Stimulated activated CD4-positive, alpha-beta T cell treated with anti-CD3 and anti-CD28 coated beads, Interleukin-2, amount 100 ng/mL, for 24 hours (primary cell): ENCODE measurements around the gene TMEM92.

ENCODE experiments used
- DNase-seq, 2 donors: peaks; one replicate each; pipeline ENCODE4 v3.0.0-alpha.2; 2020

TMEM92 gene

GRCh38 chr17:50274142-50274896, at the start of gene TMEM92:
Gene TMEM92 (plus strand): TSS chr17:50274466. CDS start chr17:50274502, 36 bp downstream.
- peak in 1 of 2 donors; percentile 31 for DNase-seq

- no peak for DNase-seq
Measured at GRCh38 chr17:50225701-50226240, 48.5 kb upstream of the TMEM92 start.

DNA sequence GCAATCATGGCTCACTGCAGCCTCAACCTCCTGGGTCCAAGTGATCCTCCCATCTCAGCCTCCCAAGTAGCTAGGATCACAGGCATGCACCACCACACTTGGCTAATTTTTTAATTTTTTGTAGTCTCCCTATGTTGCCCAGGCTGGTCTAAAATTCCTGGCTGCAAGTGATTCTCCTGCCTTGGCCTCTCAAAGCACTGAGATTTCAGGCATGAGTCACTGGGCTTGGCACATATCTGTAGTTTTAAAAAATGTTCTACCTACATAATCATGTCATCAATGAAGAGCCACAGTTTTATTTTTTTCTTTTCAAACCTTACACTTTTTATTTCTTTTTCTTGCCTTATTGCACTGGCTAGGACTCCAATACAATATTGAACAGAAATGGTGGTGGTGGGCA, 39.7 kb upstream of the TMEM92 start:
- DNase-seq: no peak

GRCh38 chr17:50237901-50238300, 36.4 kb upstream of the TMEM92 start:
- no peak for DNase-seq

- DNase-seq: no peak
Measured at GRCh38 chr17:50238601-50239280, 35.5 kb upstream of the TMEM92 start.

DNA sequence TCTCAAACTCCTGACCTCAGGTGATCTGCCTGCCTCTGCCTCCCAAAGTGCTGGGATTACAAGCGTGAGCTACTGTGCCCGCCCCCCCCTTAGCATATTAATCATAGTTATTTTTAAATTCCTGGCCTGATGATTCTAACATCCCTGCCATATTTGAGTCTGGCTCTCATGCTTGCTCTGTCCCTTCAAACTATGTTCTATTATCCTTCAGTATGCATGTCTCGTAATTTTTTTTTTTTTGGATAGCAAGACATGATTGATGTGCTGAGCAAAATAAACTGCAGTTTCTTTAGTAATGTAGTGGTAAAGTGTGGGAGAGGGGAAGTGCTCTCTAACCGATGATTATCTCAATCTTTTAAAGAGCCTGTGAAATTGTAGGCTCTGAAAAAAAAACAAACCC, 34.3 kb upstream of the TMEM92 start:
- DNase-seq: no peak

- DNase-seq: no peak
Measured at GRCh38 chr17:50240851-50241250, 33.4 kb upstream of the TMEM92 start.

DNA sequence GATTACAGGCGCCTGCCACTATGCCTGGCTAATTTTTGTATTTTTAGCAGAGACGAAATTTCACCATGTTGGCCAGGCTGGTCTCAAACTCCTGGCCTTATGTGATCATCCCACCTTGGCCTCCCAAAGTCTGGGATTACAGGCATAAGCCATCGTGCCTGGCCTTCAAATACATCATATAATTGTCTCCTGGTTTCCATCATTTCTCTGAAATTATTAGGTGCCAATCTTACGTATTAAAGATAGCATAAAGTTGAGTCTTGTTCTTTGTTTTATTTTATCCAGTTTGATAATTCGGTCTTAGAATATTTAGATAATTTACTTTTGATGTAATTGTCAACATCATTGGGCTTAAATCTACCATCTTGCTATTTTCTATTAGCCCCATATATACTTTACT, 32.8 kb upstream of the TMEM92 start:
- no peak for DNase-seq

GRCh38 chr17:50244771-50245170, 29.5 kb upstream of the TMEM92 start:
- DNase-seq: no peak

- DNase-seq: no peak
Measured at GRCh38 chr17:50248255-50248654, 26.0 kb upstream of the TMEM92 start.

DNA sequence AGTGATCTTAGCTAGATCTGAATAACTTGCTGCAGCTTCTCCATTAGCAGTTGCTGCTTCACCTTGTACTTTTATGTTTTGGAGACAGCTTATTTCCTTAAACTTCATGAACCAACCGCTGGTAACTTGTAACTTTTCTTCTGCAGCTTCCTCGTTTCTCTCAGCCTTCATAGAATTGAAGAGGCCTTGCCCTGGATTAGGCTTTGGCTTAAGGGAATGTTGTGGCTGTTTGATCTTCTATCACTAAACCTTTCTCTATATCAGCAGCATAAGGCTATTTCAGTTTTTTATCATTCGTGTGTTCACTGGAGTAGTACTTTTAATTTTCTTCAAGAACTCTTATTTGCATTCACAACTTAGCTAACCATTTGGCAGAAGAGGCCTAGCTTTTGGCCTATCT, 21.5 kb upstream of the TMEM92 start:
- no peak for DNase-seq

- DNase-seq: peak in 1 of 2 donors; percentile 1
Measured at GRCh38 chr17:50255766-50256635, 18.3 kb upstream of the TMEM92 start.

DNA sequence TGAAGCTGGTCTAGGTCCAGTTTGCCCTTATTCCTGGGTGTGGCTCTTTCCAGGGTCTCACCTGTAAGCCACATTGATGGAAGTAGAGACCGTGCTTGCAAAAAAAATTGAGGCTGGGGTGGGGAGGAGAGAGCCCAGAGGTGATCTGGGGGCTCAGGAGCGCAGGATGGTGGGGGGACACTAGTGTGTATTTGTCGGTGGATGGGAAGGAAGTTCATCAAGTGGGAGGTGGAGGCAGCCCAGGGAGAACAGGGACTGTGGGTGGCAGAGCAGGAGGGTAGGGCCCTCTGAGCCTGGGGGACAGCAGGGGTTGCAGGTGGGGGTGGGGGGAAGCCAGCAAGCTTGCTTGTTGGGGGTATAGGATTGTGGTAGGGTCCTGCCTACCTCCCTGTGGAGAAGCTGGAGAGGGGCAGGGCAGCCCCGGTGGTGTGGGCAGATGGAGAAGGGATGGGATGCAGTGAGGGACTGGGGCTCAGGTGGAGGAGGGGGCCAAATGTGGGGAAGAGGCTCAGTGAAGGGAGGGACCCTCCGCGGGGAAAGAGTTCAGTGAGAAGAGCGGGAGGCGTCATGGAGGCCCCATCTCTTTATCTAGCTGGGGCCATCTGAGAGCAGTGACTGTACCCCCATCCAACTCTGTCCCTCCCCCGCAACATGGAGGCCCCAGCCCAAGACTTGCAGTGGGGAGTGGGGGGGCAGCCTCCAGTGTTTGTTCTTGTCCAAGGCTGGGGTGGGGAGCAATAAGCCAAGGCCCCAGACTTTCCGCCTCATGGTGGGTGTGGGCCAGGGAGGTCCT, 17.2 kb upstream of the TMEM92 start:
- DNase-seq: peak in 1 of 2 donors; percentile 4

DNA sequence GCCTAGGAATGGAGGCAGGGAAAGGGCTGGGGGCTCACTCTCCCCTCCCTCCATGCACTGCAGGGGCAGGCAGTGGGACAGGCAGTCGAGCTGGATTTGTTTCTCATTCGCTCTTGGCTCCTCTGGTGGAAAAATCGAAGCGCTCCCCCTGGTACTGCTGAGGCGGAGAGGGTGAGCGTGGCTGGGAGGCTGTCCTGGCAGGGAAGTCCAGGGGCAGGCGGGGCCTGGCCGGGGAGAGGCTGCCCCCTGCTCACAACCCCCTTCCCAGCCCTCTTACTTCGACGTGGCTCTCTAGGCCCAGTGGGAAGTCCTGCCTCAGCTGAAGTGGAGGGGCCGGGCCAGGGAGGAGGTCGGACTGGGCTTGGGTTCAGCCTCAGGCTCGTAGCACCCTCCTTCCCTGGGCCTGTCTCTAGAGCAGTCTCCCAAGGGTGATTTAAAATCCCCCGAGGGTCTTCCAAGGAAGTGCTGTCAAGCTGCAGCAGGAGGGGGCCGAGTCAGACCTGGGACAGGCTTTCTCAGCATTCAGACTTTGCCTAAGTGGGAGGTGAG, 16.5 kb upstream of the TMEM92 start:
- DNase-seq: peak in 1 of 2 donors; percentile 15

GRCh38 chr17:50258647-50259476, 15.4 kb upstream of the TMEM92 start:
- DNase-seq: peak in 1 of 2 donors; percentile 3

DNA sequence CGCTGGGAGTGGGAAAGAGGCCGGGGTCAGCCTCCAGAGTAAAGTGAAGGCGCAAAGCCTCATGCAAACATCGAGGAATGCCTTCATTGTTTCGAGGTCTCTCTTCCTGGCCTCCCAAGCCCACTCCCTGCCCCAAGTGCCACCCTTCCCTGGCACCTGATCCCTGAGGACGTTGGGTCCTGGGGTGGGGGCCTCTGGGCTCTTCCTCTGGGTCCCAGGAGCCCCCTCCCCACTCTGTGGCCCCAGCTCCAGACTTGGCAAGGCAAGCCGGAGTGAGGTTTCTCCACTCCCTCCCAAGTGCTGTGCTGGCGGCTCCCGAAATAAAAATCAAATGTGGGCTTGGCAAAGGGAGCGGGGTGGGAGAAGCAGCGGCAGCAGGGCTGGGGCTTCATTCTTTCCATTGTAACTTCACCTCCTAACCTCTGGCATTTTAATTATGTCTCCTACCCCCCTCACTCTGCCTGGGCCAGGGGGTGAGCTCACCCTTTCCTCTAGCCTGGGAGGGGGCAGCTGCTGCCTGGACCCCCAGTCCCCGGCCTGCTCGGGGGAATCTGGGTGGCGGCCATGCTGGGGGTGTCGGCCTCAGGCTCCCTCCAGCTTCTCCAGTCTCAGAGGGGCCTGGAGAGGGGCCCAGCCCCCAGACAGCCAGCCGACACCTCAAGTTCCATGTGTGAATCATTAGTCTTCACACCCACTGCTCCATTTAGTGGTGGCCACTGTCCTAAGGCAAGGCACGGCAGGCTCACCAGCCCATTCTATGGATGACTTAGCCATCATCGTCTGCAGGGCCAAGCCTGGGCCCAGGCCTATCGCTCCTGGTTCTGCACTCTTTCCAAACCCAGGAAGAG, 14.6 kb upstream of the TMEM92 start:
- DNase-seq: peak in 1 of 2 donors; percentile 9

DNA sequence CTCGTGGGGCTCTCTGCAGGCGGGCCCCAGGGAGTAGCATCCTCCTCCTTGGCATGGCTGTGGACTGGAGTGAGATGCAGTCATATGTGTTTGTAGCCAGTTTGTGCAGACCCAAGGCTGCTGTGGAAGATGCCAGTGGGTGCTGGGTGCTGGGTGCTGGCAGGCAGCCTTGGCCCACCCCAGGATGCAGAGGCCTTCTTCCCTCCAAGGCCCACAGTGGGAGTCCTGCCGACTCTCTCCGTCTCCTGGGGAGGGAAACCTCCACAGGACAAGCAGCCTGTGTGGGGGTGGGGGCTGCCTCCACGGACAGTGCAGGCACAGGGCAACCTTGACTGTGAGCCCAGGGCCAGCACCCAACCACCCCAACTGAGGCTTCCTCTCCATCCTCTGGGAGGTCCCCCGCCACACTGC, 13.8 kb upstream of the TMEM92 start:
- DNase-seq: no peak

- DNase-seq: peak in 1 of 2 donors; percentile 1
Measured at GRCh38 chr17:50261051-50261915, 13.0 kb upstream of the TMEM92 start.
